ENCODE results near the gene VEGFD. TPM values are rescaled to one million over a fixed set of nuclear protein-coding genes. Genes with fewer than 3 reads are reported as not detected.

The VEGFD gene, protein sequence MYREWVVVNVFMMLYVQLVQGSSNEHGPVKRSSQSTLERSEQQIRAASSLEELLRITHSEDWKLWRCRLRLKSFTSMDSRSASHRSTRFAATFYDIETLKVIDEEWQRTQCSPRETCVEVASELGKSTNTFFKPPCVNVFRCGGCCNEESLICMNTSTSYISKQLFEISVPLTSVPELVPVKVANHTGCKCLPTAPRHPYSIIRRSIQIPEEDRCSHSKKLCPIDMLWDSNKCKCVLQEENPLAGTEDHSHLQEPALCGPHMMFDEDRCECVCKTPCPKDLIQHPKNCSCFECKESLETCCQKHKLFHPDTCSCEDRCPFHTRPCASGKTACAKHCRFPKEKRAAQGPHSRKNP
- not detected for total RNA-seq

GRCh38 chrX:15384304-15384703 lies at the start of gene VEGFD:
VEGFD (minus strand) TSS chrX:15384413; CDS start chrX:15383946, 467 bp downstream.
- no peak for DNase-seq
- no peak within 1 kb of the TSS for H3K4me3 Mint-ChIP-seq
- H3K4me1 Mint-ChIP-seq, result no peaks in the 10 kb centered on the region
- peaks cover 10% of the 10 kb centered on the region for H3K27me3 Mint-ChIP-seq
- no peak within 1 kb of the TSS for H3K27ac Mint-ChIP-seq
- no peaks in the 10 kb centered on the region for H3K36me3 Mint-ChIP-seq
- H3K9me3 Mint-ChIP-seq, result no peaks in the 10 kb centered on the region

GRCh38 chrX:15430584-15430983 lies 46.4 kb upstream of the VEGFD start:
- Mint-ChIP-seq H3K27me3 (peaks cover 20% of the 10 kb centered on the region), H3K36me3 (no peaks in the 10 kb centered on the region), H3K27ac (no peak overlapping the region), H3K4me1 (no peaks in the 10 kb centered on the region), H3K4me3 (no peak overlapping the region), H3K9me3 (no peaks in the 10 kb centered on the region)
- DNase-seq, result no peak

DNA sequence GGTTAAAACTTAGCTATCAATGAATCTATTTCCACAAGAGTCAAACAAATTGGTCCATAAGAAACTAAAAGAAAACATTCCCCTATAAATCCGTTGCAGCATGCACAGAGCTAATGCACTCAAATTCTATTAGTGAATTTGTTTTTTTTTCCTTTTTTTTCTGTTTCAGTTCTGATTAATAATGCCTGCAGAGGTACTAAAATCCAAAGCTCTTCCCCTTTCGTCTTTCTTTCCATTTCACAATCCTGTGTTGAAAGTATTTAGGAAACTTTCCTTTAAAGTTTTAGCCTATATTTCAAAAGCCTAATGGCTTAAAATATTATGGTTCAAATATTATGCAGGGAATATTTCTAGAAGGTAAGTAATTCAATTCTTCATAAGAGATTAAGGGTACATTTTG lies 45.9 kb upstream of the VEGFD start:
- Mint-ChIP-seq H3K27ac (no peak overlapping the region), H3K27me3 (peaks cover 20% of the 10 kb centered on the region), H3K9me3 (no peaks in the 10 kb centered on the region), H3K4me3 (no peak overlapping the region), H3K4me1 (no peaks in the 10 kb centered on the region), H3K36me3 (no peaks in the 10 kb centered on the region)
- DNase-seq, result no peak

DNA sequence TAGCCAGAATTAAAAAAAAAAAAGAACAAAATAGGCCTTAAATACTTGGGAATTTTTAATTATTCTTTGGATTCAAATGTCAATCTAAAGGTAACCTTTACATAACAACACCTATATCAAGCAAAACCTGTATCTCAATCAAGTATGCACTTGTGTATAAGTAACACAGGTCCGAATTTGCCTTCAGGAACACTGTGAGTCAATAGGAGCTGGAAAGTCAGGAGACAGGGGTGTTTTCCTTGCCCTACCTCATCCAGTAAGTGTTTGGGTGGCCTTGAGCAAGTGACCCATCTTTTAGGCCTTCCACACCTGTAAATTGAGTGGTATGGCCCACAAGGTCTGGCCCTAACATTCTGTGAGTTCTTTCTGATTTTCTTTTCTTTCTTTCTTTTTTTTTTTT lies 40.8 kb upstream of the VEGFD start:
- no peak overlapping the region for H3K4me3 Mint-ChIP-seq

DNA sequence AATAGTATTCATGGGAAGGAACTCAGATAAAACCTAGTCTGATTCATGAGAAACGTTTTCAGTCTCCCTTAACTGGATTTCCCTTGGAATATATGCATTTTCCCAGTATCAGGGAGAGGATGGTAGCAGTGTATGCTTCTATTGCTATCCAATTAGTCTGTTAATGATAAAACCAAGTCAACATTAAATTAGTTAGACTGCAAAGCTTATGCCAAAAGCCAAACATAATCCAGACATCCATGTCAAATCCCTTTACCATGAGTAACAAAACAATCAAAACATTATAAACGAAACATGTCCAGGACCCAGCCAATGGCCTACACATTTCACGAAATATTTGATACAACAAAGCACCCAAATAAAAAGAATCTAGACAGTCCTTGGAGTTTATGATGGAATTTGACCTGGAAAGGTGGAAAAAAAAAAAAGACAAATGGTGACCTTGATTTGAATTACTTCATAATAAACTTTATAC lies 34.5 kb upstream of the VEGFD start:
- Mint-ChIP-seq H3K36me3 (no peaks in the 10 kb centered on the region), H3K27me3 (no peaks in the 10 kb centered on the region), H3K4me1 (no peaks in the 10 kb centered on the region), H3K27ac (no peak overlapping the region), H3K4me3 (no peak overlapping the region), H3K9me3 (peaks cover 3% of the 10 kb centered on the region)
- DNase-seq, result no peak

More for the DNA sequence above, 40.8 kb upstream of the VEGFD start:
- no peak for DNase-seq
- H3K36me3 Mint-ChIP-seq, result no peaks in the 10 kb centered on the region
- no peak overlapping the region for H3K27ac Mint-ChIP-seq
- no peaks in the 10 kb centered on the region for H3K4me1 Mint-ChIP-seq
- H3K27me3 Mint-ChIP-seq, result no peaks in the 10 kb centered on the region
- H3K9me3 Mint-ChIP-seq, result no peaks in the 10 kb centered on the region

GRCh38 chrX:15418041-15418706 lies 34.0 kb upstream of the VEGFD start:
- H3K36me3 Mint-ChIP-seq, result no peaks in the 10 kb centered on the region
- H3K27ac Mint-ChIP-seq, result no peak overlapping the region
- H3K27me3 Mint-ChIP-seq, result peaks cover under 1% of the 10 kb centered on the region
- H3K4me1 Mint-ChIP-seq, result no peaks in the 10 kb centered on the region
- H3K9me3 Mint-ChIP-seq, result peaks cover 3% of the 10 kb centered on the region
- DNase-seq, result no peak
- H3K4me3 Mint-ChIP-seq, result no peak overlapping the region

DNA sequence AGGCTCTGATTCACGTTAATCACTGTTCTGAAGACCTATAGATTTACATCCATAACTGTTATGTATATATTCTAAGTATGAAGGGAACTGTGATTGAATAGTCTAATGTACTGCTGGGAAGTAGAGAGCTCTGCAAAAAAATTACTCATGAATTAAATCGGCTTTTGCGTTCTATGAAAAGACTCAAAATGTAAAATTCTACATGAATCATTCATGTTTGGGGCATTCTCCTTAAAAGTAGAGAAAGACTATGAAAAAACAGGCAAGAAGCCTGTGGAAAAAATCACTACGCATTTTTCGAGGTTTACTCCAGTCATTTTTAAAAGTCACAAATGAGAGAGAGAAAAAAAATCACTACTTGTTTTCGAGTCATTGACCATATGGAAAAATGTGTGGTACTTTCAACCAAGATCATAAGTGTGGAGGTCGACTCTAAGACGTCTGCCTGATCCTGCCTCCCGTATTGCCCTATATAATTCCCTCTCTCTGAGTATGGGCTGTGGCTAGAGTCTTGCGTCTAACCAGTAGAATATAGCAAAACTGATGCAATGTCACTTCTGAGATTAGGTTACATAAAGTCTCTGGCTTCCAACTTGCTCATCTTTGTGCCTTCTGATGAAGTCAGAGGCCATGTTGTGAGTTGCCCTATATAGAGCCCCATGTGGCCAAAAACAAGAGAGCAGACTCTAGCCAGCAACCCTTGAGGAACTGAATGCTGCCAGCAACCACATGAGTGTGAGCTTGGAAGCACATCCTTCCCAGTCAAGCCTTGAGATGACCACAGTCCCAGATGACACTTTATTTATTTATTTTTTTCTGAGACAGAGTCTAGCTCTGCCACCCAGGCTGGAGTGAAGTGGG lies 32.1 kb upstream of the VEGFD start:
- H3K9me3 Mint-ChIP-seq, result peaks cover 3% of the 10 kb centered on the region
- DNase-seq, result no peak
- no peaks in the 10 kb centered on the region for H3K36me3 Mint-ChIP-seq
- no peak overlapping the region for H3K27ac Mint-ChIP-seq
- no peak overlapping the region for H3K4me3 Mint-ChIP-seq
- H3K4me1 Mint-ChIP-seq, result no peaks in the 10 kb centered on the region
- H3K27me3 Mint-ChIP-seq, result peaks cover 3% of the 10 kb centered on the region

DNA sequence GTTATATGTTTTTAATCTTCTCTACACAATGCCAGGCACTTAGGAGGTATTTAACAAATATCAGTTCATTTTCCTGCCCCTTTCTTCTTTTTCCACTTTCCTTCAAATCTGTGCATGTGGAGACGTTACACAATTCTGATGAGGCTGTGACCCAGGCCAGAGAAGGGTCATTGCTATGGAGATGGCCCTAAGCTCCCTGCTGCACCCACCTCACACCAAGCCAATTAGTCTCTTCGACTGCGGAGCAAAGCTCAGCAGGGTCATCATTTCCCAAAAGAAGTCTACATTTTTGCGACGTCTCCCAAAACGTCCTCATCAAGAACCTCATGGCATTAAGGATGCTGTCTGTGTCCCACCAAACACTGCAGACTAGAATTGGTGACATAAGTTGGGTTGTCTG lies 28.9 kb upstream of the VEGFD start:
- Mint-ChIP-seq H3K27me3 (peaks cover 3% of the 10 kb centered on the region), H3K4me3 (no peak overlapping the region), H3K9me3 (peaks cover 3% of the 10 kb centered on the region), H3K4me1 (no peaks in the 10 kb centered on the region), H3K27ac (no peak overlapping the region), H3K36me3 (no peaks in the 10 kb centered on the region)
- DNase-seq, result no peak

DNA sequence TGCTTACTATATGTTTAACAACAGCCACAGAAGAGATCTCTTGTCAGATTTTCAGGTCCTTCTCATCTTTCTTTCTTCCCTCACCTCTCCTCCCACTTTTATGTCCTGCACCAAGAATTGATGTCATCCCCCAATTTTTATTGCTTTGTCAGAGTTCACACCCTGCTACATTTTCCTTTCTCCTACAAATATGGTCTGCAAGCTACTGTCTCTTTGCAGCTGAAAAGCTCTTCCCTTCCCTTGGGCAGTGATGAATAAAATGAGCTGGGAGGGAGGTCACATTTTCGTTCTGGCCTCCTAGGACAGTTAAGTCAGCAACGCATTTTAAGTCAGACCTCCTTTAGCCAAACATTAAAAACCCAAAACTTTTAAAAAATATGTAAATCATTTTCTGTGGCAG lies 26.7 kb upstream of the VEGFD start:
- Mint-ChIP-seq H3K27ac (no peak overlapping the region), H3K4me3 (no peak overlapping the region), H3K4me1 (no peaks in the 10 kb centered on the region), H3K27me3 (peaks cover 3% of the 10 kb centered on the region), H3K9me3 (no peaks in the 10 kb centered on the region), H3K36me3 (no peaks in the 10 kb centered on the region)
- DNase-seq, result no peak

GRCh38 chrX:15410430-15410829 lies 26.2 kb upstream of the VEGFD start:
- no peak for DNase-seq
- no peaks in the 10 kb centered on the region for H3K36me3 Mint-ChIP-seq
- H3K4me3 Mint-ChIP-seq, result no peak overlapping the region
- H3K27me3 Mint-ChIP-seq, result peaks cover 3% of the 10 kb centered on the region
- no peaks in the 10 kb centered on the region for H3K4me1 Mint-ChIP-seq
- H3K9me3 Mint-ChIP-seq, result no peaks in the 10 kb centered on the region
- no peak overlapping the region for H3K27ac Mint-ChIP-seq

DNA sequence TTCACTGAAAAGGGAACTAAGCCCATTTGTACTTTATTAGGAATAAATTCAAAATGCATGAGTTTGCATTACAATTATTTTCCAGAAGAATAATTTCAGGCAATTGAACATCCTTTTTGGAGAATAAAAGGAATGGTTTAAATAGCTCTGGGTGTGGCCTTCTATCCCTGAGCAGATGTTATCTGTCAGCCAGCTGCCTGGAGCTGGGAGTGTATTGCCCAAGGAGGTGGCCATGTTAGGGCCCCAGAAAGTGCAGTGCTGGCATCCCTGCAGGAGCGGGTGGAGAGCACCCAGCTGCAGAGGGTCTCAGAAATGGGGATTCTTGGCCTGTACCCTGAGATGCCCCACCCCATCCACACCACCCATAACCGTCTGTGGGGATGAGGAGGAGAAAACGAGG lies 21.6 kb upstream of the VEGFD start:
- no peak for DNase-seq
- no peak overlapping the region for H3K27ac Mint-ChIP-seq
- no peaks in the 10 kb centered on the region for H3K9me3 Mint-ChIP-seq
- no peaks in the 10 kb centered on the region for H3K27me3 Mint-ChIP-seq
- no peaks in the 10 kb centered on the region for H3K36me3 Mint-ChIP-seq
- no peak overlapping the region for H3K4me3 Mint-ChIP-seq
- H3K4me1 Mint-ChIP-seq, result no peaks in the 10 kb centered on the region

DNA sequence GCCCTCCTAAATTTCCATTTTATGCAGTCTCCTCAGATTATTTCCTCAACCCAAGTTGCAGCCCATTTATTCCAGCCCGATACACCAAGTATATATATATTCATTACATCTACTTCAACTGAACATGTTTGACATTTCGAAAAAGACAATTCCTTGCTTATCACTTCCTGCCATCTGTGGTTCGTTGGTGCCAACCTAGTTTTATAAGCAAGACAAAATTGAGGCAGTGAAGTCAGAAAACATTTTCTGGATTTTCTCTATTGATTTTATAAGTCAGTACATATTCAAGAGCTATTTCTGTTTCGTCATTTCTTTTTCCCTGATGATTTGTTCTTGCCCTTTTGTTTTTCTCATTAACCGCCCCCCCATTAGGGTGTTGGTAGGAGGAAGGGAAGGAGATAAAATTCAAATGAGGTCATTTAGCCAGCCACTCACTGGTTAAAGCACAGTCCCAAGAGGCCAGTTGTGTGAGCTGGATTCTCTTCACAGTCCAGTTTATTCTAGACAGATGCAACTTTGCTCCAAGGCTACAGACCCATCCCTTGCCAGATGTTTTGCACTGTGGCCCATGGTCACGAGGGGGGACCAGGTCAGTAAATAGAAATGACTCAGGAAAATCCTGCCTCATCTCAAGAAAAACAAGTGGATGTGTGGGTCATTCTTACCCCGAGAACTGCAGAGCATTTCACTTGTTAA lies 20.3 kb upstream of the VEGFD start:
- Mint-ChIP-seq H3K4me3 (no peak overlapping the region), H3K27me3 (no peaks in the 10 kb centered on the region), H3K4me1 (no peaks in the 10 kb centered on the region), H3K36me3 (no peaks in the 10 kb centered on the region), H3K9me3 (no peaks in the 10 kb centered on the region), H3K27ac (no peak overlapping the region)
- DNase-seq, result no peak

- H3K4me1 Mint-ChIP-seq, result no peaks in the 10 kb centered on the region
- no peak for DNase-seq
- no peak overlapping the region for H3K27ac Mint-ChIP-seq
- no peaks in the 10 kb centered on the region for H3K27me3 Mint-ChIP-seq
- H3K4me3 Mint-ChIP-seq, result no peak overlapping the region
- no peaks in the 10 kb centered on the region for H3K36me3 Mint-ChIP-seq
- no peaks in the 10 kb centered on the region for H3K9me3 Mint-ChIP-seq
Measured at GRCh38 chrX:15401378-15401777, 17.2 kb upstream of the VEGFD start.

DNA sequence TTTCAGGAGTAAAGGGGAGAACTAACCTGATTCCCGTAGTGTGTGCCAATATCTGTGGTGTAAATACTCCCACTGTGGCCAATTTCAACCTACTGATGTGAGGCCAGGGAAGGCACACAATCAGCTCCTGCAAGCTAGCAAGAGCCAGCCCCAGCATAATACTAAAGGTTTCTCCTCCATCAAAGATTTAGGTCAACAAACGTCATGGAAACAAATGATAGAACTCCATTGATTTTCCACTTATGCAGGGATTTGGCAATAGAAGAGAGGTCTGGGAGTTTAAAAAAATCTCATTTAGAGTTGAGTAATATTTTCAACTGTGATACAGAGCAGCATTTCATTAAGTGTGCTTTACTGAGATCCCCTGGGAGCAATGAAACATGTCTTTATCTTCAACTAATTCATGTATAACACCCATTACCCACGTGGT lies 15.8 kb upstream of the VEGFD start:
- no peaks in the 10 kb centered on the region for H3K9me3 Mint-ChIP-seq
- no peaks in the 10 kb centered on the region for H3K27me3 Mint-ChIP-seq

GRCh38 chrX:15398874-15399273 lies 14.7 kb upstream of the VEGFD start:
- no peak overlapping the region for H3K4me3 Mint-ChIP-seq
- no peaks in the 10 kb centered on the region for H3K27me3 Mint-ChIP-seq
- no peak overlapping the region for H3K27ac Mint-ChIP-seq
- H3K4me1 Mint-ChIP-seq, result no peaks in the 10 kb centered on the region
- H3K9me3 Mint-ChIP-seq, result no peaks in the 10 kb centered on the region
- no peak for DNase-seq
- no peaks in the 10 kb centered on the region for H3K36me3 Mint-ChIP-seq

More for the DNA sequence above, 15.8 kb upstream of the VEGFD start:
- no peak for DNase-seq
- Mint-ChIP-seq H3K36me3 (no peaks in the 10 kb centered on the region), H3K27ac (no peak overlapping the region), H3K4me3 (no peak overlapping the region), H3K4me1 (no peaks in the 10 kb centered on the region)
